ENCODE data around the gene DLX6. TPM values are rescaled to one million over a fixed set of nuclear protein-coding genes. Genes with fewer than 3 reads are reported as not detected.

The DLX6 gene
- total RNA-seq, 1 donor from 2014 or later: not detected

DNA sequence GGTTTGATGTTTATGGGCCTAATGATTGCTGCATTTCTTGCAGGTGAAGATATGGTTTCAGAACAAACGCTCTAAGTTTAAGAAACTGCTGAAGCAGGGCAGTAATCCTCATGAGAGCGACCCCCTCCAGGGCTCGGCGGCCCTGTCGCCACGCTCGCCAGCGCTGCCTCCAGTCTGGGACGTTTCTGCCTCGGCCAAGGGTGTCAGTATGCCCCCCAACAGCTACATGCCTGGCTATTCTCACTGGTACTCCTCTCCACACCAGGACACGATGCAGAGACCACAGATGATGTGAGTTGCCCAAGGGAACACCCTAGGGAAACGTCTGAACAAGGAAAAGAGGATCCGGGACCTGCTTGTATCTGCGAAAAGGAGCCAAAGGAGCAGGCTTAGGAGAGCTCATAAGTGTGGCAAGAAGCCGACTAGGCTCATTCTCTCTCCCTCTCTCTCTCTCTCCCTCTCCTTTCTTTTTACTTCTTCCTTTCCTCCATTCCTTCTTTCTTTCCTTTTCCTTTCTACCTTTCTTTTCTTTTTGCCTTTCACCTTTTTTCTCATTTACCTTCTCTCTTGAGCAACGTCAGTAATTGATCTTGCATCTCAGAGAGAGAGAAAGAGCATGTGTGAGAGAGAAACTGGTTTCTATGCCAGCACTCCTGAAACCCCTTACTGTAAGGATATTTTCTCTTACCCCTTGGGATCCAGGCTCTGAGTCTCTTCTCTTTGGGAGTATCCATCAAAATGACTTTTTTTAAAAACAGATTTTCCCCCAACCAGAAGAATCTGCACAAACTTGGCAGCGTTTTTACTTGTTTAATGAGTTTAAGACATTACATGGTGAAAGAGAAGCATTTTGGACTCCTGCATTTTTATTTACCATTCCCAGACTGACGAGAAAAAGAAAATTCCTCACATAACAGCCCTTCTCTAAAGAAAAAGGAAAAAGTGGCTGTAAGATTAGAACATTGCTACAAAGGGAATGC is 4.7 kb downstream of the DLX6 start:
- DNase-seq (ENCODE audit: low read depth in 2 of 2): no peak

DNA sequence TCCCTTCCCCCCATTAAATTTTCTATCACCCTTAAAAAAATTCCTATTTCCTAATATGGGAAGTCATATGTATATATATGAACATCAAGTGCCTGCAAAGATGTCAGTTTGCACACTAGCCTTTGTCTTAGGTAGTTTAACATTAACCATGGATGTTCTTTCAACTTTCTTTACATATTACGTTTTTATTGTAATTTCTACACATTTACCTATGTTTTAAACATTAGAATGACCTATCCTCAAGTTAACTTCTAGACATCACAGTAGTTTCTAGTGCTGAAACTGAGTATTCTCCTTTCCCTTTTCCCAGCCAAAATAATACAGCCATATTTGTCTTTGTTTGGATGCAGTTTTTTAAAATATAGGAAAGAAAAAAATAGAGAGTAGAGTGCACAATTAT is 5.8 kb downstream of the DLX6 start:
- no peak for DNase-seq (ENCODE audit: low read depth in 2 of 2)

DNA sequence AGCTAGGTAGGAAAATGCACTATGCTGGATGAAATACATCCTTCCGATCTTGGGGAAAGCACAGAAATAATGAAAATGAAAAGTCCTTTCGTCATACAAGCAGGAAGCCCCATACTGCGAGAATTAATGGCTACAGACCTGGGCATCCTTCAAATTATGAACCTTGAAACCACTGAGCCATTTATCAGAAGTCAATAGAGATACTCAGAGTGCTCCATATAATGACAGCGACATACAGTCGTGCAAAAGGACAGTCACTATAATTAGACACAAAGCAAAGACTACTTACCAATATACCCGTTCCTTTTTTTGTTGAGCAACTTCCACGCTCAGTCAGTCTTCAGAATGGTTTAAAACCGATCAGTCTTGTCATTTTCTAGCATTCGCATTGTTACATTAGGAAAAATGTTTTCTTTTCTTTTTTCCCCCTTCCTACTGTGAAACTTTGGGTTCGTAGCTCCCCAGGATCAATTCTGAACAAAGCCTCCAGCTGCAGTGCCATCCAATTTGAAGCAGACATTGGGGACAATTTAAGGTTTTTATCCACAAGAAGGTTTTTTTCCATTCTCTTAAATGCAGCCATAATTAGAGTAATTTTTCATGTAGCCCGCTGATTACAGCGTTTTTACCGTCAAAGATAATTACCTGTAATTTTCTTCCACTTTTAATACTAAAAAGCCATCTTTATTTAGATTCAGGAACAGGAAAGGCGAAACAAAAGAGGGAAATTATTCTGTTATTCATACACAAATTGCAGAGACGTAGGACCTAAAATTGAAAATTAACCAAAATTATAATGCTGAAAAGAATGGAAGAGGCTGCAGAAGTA is 6.4 kb downstream of the DLX6 start:
- no peak for DNase-seq (ENCODE audit: low read depth in 2 of 2)

DNA sequence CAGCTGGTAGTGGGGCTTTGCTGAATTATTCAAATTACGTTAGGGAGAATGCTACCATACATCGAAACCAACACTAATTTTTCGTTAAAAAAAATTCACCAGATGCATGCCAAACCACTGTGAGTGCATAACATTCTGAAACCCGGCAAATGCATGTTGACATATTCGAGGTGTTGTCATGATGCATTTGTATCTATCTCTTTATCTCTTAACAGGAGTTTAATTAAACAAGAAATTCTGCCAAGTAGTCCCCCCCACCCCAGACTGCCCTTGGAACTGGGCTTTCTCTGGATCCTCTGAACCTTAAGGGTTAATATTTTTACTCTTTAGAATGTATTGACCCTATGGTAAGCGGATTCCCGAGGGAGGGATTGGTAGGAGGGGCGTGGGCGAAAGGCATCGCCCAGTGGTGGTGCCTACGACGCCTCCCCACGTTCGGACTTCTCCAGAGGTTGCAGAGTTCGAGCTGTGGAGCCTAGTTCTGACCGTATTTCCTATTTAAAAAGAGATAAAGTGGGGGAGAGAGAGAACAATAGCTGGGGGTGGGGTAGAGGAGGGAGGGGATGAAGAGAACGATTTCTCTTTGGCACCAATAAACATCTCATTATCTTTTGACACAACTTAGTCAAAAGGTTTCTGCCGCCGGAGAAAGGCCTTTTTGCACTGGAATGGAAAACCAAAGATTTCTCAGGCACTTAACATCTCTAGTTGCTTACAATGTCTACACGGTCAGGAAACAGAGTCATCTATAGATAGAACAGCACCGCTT is 7.2 kb downstream of the DLX6 start:
- DNase-seq (ENCODE audit: low read depth in 2 of 2): no peak

GRCh38 chr7:97013134-97013844 is 7.9 kb downstream of the DLX6 start:
- DNase-seq (ENCODE audit: low read depth in 2 of 2): no peak

- no peak for DNase-seq (ENCODE audit: low read depth in 2 of 2)
Observed at GRCh38 chr7:97013845-97014134, 8.4 kb downstream of the DLX6 start.

DNA sequence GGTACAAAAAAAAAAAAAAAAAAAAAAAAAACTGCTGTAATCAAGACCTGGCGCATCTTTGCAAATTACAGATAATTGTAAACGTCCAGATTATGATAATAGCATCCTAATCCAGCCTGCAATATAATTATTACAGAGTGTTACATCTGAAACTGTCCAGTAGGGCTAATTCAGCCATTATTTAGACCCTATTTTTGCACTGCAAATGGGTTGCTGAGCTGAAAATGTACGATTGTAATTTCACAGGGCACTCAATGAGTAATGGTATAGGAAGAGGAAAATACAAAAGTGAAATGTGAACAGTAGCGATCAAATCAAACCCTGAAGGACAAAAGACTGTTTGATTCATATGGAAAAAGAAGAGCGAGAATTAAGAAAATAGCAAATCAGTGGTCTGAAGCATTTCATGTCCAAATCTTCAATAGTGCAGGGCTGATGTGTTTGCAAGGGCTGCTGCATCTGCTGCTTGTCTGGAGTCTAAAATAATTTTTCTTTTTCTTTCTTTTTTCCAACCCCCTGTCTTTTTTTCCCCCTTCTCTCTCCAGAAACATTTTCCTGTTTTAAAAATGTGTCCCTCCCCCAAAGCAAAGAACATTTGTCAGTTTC is 8.9 kb downstream of the DLX6 start:
- no peak for DNase-seq (ENCODE audit: low read depth in 2 of 2)

- DNase-seq (ENCODE audit: low read depth in 2 of 2): no peak
Observed at GRCh38 chr7:97015279-97015678, 9.9 kb downstream of the DLX6 start.

DNA sequence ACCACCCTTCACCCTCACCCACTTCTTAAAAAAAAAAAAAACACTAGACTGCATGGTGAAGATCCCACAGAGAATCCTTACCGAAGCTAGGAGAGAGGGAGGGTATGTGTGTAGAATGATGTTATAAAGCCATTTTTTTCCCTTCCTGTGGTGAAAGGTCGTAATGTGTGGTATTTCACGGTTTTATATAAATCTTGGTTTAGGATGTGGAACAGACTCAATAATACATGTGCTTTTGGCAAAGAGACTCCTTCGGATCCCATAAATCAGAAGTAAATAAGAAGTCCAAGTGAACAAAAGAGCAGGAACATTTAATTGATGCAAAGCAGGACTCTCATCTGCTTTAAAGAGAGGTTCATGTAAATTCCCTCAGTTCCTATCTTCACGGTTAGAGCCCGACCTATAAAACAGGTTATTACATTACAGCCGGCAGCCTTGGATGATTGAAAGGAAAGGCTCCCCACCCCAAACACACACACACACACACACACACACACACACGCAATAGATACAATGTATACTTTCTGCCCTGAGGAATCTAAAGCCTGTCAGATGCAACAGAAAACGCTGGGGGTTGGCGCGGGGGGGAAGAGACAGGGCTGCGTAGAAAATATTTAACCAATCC is 10.5 kb downstream of the DLX6 start:
- no peak for DNase-seq (ENCODE audit: low read depth in 2 of 2)

GRCh38 chr7:97016381-97017191 is 11.2 kb downstream of the DLX6 start:
- no peak for DNase-seq (ENCODE audit: low read depth in 2 of 2)

- no peak for DNase-seq (ENCODE audit: low read depth in 2 of 2)
Observed at GRCh38 chr7:97017192-97018125, 12.1 kb downstream of the DLX6 start.

GRCh38 chr7:97018126-97018601 is 12.8 kb downstream of the DLX6 start:
- no peak for DNase-seq (ENCODE audit: low read depth in 2 of 2)

GRCh38 chr7:97018791-97019531 is 13.6 kb downstream of the DLX6 start:
- no peak for DNase-seq (ENCODE audit: low read depth in 2 of 2)

GRCh38 chr7:97019710-97020225 is 14.4 kb downstream of the DLX6 start:
- DNase-seq (ENCODE audit: low read depth in 2 of 2): no peak

DNA sequence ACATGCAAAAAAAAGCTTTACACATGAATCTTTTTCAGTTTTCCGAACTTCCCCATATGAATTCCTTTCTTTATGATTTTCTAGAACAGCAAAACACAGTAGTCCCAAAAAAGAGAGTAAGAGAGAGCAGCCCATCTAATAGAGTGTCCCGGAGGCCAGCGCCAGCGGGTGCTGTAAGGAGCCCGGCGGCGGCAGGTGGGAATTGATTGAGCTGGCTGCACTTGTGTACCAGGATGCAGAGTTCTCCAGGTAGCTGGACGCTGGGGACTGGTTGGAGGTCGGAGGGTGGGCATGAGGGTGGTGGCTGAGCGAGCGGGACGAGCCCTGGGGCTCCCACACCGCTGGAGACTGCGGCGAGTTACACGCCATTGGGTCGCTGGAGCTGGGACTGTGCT is 15.2 kb downstream of the DLX6 start:
- DNase-seq (ENCODE audit: low read depth in 2 of 2): no peak

GRCh38 chr7:97020996-97021746 is 15.8 kb downstream of the DLX6 start:
- DNase-seq (ENCODE audit: low read depth in 2 of 2): no peak

Measured in dermis microvascular lymphatic vessel endothelial cell (primary cell).